ENCODE measurements around the gene HUWE1.

Gene HUWE1

DNA sequence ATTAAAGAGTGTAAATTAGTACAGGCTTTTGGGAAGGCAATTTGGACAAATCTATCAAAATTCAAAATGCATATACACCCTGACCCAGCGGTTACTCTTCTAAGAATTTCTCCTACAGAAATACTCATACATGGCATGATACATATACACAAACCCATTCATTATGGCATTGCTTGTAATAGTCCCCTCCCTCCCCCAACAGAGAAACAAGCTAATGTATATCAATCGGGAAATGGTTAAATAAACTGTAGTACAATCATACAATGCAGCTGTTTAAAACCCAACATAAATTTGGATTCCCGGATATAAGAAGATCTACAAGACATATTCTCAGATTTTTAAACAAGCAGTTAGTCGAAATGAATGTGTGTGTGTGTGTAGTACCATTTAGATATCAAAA lies 808 bp downstream of the HUWE1 start:
- DNase-seq, result no peak

- DNase-seq, result peak; percentile 0
Observed at GRCh38 chrX:53684415-53685192, 1.9 kb downstream of the HUWE1 start.

- peak; percentile 96 for DNase-seq
Observed at GRCh38 chrX:53683556-53684414, 2.7 kb downstream of the HUWE1 start.

GRCh38 chrX:53682885-53683555 lies 3.5 kb downstream of the HUWE1 start:
- DNase-seq, result peak; percentile 24

GRCh38 chrX:53681661-53682060 lies 4.9 kb downstream of the HUWE1 start:
- no peak for DNase-seq

DNA sequence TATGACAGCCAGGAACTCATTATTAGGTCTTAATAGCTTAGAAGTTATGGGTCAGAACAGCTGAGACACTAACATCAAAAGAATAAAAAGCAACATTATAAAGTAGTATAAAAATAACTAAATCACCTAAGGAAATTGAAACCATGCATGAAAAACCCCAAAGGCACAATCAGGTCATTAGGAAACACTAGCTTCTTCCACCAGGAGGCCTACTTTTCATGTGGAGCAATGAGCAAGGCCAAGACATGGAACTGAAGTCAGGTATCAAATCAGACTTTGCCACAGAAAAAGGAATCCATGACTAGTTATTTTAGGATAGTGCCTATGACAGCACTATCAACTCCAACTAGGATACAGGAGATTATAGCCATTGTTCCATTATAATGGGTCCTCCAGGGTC lies 7.9 kb downstream of the HUWE1 start:
- DNase-seq, result no peak

DNA sequence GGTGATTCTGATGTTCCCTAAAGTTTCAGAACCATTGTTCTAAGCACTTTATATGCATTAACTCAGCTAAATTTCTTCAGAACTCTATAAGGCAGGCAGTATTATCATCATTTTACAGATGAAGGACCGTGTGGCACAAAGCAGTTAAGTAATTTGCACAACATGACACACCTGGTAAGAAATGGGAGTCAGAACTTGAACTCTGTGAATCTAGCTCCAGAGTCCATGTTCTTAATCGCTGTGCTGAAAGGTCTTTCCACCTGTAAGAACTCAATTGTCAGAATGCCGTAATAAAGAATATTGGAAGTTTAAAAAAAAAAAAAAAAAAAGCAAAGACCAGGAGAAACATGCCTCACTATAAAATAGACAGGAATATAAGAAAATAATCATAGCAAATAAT lies 9.2 kb downstream of the HUWE1 start:
- DNase-seq, result no peak

GRCh38 chrX:53674581-53674980 lies 11.9 kb downstream of the HUWE1 start:
- DNase-seq, result no peak

DNA sequence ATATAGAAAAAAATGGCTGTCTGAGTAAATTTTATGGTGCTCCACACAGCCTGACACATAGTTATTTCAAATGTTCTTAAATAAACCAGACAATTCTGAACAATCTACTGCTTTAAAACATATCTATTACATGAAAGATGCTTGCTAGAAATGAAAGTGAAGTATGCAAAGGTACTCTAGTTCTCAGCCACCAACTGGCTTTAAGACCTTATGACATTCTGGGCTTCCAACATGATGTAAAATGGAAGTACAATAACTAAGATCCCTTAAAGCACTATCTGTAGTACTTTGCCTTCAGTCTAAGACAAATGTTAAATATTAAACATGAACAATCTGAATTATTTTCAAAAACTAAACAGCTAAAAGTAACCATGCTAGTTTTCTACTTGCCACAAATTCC lies 17.3 kb downstream of the HUWE1 start:
- DNase-seq, result no peak

DNA sequence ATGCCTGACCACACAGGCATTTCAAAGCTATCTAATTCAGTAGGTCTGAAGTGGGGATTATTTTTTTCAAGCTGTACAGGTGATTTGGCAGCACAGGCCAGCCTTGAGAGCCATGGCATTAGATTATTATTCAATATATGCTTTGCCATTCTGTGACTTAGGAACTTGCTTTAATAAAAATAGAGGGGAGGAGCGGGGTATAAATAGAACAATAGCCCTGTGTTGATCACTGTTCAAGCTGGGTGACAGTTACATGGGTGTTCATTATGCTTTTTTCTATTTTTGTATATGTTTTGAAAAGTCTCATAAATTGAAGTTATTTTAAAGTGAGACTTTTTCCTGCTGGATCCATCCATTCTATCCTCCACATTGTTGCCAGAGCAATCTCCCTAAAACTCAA lies 20.3 kb downstream of the HUWE1 start:
- no peak for DNase-seq

DNA sequence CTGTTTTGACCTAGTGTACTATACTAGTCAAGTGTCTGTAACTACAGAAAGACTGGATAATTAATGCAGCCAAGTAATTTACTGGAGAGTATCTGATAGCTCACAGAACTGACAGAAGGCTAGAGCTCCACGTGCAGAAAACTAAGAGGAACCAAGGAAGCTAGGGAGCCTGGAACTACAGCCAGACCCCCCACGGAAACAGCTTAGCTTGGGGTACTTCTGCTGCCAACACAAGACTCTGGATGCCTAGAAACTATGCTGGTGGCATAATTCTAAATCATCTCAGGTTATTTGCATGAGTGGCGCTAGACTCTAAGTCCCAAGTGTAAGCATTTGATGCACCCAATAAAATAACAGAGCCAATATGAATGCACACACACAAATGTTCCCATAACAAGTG lies 26.5 kb downstream of the HUWE1 start:
- no peak for DNase-seq

GRCh38 chrX:53659039-53659438 lies 27.5 kb downstream of the HUWE1 start:
- no peak for DNase-seq

DNA sequence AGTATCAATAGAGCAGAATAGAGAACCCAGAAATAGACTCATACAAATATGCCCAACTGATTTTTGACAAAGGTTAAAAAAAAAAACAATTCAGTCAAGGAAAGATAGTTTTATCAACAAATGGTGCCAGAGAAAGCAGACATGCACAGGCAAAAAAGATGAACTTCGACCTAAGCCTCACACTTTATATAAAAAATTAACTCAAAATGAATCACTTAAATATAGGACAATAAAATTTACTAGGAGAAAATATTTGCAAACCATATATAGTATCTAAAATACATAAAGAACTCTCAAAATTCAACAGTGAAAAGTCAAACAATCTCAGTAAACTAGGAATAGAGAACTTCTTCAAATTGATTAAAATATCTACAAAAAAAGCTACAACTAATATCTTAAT lies 29.7 kb downstream of the HUWE1 start:
- no peak for DNase-seq

- no peak for DNase-seq
Observed at GRCh38 chrX:53654376-53654775, 32.1 kb downstream of the HUWE1 start.

DNA sequence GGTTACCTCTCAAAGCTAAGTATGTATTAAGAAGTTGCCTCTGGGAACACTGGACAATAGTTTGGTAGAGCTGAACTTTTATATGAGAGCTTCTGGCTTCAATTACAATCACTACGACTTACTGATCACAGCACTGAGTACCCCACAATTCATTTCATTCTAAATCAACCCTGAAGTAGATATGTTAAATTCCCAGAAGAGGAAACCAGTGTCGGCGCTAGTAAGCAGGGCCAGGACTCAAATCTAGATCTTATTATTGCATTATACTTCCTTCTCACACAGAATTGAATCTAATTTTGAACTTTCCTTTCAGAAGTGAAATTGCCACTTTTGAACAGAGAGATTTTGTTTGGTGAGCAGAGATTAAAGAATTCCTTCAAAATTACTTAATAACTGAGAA lies 41.8 kb downstream of the HUWE1 start:
- no peak for DNase-seq

GRCh38 chrX:53642337-53642736 lies 44.2 kb downstream of the HUWE1 start:
- no peak for DNase-seq

DNA sequence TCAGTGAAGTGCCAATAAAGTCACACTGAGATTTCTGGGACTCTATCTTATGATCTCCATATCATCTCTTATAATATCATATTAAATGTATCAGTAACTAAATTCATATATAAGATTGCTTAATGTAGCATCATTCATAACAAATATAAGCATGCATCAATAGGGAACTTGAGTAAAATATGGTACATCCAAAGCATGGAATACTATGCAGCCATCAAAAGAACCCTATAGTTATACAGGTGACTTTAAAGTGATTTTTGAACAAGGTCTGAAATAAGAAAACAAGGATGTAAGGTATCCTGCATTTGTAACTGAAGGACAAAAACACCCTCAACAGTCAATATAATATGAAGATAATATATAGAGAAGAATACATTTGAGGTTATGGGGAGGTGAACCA lies 47.3 kb downstream of the HUWE1 start:
- no peak for DNase-seq

DNA sequence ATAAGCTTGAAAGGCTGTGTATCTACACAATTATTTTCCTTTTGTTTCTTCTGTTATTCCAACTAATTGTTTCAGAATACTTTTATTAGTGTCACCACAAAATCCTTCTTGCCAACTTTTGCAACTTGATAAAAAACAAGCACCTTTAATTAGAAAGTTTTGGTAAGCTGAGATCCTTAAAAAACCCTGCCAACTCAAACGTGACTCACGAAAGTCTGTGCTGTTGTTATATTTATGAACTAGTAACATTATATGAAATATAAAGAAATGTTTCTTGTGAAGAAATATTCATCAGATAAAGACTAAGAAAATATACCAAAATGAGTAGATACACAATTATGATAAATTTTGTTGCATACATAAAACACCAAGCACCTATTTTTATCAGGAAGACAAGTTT lies 49.0 kb downstream of the HUWE1 start:
- DNase-seq, result no peak

DNA sequence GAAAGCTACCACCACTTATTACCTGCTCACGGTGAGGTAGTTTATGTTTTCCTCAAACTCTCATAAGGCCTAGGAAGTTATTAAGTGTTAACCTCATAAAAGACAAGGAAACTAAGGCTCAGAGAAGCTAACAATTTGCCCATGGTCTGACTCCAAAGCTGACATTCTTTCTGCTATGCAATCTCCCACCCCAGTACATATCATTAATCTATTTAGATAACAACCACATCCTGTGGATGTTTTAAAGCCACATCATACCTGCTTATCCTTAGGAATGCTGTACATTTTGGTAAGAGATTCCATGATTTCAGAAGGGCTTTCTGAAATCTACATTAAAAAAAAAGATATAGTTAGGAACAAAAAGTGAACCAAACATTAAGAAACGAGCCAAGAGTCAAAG lies 55.4 kb downstream of the HUWE1 start:
- no peak for DNase-seq

GRCh38 chrX:53630261-53630660 lies 56.3 kb downstream of the HUWE1 start:
- DNase-seq, result no peak

- no peak for DNase-seq
Observed at GRCh38 chrX:53622431-53622830, 64.1 kb downstream of the HUWE1 start.

DNA sequence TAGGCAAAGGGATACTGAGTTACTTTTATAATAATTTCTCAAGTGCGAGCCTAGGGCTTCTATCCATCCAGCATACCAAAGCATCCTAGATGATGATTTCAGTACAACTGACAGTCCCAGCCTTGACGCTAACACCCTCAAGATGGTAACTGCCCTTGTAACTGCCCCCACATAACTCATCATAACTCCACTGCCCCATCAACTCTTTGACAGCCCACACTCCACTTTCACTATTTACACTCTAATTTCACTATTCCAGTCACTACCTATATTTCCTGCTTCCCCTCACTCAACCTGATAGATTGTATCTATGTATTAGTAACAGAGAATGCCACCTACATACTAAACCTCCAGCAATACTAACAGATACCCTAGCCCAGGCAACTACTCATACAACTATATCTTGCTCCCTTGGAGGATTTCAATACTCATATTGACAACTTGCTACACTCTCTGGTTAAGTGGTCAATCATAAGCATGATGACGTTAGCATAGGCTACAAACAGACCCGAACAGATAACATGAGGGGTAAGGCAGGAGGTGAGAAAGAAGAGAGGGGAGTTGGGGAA lies 65.0 kb downstream of the HUWE1 start:
- no peak for DNase-seq

DNA sequence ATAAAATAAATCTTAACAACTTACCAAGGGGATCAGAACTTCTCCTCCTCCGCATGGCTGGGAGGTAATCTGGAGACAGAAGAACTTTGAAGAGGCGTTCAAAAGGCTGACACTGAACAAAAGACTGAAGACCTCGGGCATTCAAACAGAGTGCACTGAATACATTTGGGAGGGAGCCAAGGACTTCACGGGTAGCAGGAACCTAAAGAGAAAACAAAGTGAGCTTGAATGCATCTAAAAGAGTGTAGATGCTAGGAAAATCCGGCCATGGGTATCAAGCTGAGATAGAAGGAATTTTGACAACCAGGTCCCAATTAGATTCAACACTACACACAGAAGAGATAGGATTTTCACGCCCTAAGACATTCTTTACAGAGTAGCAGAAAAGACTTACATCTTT lies 69.6 kb downstream of the HUWE1 start:
- no peak for DNase-seq

DNA sequence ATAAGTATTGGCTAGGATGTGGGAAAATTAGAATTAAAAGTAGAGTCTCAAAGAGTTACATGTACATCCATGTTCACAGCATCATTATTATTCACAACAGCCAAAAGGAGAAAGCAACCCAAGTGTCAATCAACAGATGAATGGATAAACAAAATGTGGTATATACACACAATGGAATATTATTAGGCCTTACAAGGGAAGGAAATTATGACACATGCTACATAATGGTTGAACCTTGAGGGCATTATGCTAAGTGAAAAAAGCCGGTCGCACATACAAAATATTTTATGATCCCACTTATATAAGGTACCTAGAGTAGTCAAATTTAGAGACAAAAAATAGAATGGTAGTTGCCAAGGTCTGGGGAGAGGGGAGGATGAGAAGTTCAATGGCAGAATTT lies 80.1 kb downstream of the HUWE1 start:
- no peak for DNase-seq
